Non-pigmented ciliary epithelial cell (primary cell): ENCODE results near the gene RASL12.
"Not testable (repeated sequence)": the region's sequence is repeated elsewhere in the genome, so short reads cannot be mapped to it uniquely, and the experiment has no call there.

ENCODE experiments used
- DNase-seq: peaks from one replicate; pipeline ENCODE4 v3.0.0-alpha.2; 2010; ENCODE audit warnings: low read depth

RASL12 gene

DNA sequence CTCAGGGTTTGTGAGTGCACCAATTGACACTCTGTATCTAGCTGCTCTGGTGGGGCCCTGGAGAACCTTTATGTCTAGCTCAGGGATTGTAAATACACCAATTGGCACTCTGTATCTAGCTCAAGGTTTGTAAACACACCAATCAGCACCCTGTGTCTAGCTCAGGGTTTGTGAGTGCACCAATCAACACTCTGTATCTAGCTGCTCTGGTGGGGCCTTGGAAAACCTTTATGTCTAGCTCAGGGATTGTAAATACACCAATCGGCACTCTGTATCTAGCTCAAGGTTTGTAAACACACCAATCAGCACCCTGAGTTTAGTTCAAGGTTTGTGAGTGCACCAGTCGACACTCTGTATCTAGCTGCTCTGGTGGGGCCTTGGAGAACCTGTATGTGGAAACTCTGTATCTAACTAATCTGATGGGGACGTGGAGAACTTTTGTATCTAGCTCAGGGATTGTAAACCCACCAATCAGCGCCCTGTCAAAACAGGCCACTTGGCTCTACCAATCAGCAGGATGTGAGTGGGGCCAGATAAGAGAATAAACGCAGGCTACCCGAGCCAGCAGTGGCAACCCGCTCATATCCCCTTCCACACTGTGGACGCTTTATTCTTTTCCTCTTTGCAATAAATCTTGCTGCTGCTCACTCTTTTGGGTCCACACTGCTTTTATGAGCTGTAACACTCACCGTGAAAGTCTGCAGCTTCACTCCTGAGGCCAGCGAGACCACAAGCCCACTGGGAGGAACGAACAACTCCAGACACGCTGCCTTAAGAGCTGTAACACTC is 8.0 kb upstream of the RASL12 start:
- not testable (repeated sequence) for DNase-seq

DNA sequence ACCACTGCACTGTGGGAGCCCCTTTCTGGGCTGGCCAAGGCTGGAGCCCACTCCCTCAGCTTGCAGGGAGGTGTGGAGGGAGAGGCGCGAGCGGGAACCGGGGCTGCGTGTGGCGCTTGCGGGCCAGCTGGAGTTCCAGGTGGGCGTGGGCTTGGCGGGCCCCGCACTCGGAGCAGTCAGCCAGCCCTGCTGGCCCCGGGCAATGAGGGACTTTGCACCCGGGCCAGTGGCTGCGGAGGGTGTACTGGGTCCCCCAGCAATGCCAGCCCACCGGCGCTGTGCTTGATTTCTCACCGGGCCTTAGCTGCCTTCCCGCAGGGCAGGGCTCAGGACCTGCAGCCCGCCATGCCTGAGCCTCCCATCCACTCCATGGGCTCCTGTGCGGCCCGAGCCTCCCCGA is 7.2 kb upstream of the RASL12 start:
- not testable (repeated sequence) for DNase-seq

DNA sequence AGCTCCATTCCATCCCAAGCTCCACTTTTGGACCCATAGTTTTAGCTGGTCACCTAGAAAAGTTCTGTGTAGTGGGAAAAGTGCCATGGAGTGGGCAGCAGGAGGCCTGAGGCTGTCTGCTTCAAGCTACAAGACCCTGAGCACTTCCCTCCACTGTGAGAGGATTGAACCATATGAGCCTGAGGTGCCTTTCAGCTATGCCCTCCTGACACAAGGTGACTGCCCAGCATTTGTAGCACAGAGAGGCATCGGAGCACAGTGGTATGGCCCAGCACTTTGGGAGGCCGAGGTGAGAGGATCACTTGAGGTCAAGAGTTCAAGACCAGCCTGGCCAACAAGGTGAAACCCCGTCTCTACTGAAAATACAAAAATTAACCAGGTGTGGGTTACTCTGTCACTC is 4.8 kb upstream of the RASL12 start:
- DNase-seq: no peak

DNA sequence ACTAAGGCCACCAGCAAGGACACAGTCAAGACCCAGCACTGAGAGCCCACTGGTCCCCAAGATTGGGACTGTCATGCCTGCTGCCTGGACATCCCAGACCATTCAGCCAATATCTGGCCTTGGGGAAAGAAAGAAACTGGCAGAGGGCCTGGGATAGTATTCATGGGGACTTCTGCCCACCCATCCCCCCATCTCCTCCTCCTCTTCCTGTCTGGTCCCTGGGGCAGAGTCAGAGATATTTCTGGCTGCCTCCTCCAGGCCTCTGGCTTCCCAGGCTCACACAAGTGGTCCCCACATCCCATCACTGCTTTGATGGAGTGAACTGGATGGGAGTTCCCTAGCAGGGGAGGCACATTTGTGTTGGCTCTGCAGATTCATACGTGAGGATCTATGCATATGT is 4.2 kb upstream of the RASL12 start:
- DNase-seq: no peak

DNA sequence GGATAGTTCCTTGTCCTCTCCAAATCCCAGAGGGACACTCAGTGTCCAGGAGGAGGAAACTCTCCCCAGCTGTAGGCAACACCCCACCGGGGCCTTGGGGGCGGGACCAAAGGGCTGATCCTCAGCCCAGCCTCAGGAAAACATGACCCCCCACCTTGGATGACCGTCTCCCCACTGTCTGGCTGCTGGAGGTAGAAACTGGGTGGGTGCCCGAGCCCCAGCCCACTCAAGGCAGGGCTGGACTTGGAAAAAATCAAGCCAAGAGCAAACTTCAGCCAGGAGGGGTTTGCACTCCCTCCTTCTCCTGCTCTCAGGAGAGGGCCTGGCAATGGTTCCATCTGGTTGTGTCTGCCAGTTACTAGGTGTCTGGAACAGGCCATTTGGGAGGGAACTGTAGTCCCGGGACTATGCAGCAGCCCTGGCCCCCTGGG is 3.6 kb upstream of the RASL12 start:
- DNase-seq: no peak

DNA sequence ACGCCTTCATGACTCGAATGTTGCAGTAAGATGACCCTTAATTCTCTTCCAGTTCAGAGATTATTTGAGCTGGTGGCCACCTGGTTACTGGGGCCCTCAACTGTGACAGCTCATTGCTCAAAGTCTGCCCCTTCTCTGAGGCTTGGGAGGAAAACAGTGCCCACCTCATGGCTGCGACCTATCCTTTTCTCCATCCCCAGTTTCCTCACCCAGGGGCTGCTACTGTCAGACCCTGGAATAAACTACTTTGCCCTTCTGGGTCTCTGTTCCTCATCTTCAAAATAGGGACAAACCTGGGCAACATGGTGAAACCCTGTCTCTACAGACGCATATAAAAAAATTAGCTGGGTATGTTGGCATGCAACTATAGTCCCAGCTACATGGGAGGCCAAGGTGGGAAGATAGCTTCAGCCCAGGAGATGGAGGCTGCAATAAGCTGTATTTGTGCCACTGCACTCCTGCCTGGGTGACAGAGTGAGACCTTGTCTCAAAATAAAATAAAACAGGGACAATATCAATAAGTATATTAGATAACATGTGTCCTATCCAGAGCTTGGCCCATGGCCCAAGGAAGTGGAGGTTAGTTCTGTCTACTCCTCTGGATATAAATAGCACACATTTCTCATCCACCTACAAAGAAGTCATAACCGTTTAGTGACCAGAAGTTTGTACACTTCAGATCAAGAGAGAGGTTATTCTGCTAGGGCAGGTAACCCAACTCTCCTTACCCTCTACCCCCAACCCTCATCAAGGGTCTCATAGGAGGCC is 2.2 kb upstream of the RASL12 start:
- no peak for DNase-seq

DNA sequence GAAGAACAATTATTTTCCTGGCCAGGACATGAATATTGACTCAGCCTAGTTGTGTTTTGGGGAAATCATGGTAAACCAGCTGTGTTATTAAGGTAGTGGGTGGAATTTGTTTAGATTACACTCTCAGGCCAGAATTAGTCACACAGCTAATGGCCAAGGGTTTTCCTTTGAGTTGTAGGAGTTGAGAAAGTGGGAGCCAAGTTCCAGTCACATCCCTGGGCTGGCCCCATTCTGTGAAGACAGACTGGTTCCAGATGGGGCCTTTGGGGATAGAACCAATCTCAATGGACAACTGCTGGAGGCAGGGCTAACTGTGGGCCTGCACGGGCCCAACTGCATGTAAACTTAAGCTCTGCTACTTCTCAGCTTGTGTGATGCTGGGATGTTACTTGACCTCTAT is 1.4 kb upstream of the RASL12 start:
- DNase-seq: peak; percentile 73

DNA sequence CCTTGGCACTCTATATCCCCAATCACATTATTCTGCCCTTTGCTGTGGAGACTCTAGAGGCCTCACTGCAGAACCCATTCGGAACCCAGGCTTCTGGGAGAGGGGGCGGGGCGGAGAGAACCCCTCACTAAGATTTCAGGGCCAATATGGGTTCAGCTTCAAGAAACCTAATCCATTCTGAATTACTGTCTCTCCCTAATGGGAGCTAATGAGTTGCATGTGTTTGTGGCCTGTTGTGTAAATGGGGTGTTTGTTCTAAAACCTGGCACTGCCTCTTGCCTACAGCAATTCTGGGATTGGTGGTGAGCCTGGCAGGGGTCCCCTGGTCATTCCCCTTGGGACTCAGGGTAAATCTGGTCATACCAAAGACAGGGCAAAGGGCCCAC is 605 bp upstream of the RASL12 start:
- DNase-seq: no peak

DNA sequence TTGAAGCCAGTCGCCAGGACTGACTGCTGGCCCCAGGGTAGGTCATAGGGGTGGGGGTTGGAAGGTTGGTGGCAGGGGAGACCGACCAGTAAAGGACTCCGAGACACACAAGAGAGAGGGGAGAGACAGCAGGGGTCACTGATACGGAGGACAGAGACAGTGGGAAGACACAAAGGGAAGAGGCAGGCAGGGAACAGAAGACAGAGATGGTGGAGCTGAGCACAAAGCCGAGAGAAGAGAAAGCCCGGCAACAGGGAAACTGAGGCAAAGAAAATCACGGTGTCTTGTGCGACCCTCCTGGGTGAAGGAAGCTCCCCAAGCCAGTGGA is 510 bp downstream of the RASL12 start:
- DNase-seq: no peak

DNA sequence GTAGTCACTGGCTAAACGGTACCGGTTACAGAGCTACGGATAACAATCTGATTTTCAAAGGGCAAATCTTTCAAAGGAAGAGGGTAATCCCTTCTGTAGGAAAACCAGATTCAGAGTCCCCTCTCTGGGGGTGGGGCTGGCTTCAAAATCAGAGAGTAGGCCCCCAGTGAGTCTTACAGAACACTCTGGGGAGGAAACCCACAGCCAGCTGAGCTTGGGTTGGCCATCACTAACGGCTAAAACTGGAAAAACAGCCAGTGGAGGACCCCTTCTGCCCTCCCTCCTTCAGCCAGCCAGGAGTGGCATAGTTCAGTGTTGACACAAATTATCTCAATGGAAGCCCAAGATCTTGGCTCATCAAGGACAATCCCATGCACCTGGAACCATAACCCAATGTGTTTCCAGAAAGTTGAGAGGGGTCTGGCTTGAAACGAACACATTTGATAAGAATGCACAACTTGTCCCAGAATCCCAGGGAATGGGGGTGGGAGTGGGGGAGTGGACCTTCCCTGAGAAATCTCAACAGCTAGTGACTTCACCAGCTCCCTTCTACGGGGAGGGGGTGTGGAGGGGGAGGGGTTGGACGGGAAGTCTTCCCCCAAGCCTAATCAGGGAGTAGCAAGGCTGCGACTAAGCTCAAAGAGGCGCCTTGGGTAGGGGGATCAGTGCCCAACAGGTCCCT is 1.0 kb downstream of the RASL12 start:
- no peak for DNase-seq

DNA sequence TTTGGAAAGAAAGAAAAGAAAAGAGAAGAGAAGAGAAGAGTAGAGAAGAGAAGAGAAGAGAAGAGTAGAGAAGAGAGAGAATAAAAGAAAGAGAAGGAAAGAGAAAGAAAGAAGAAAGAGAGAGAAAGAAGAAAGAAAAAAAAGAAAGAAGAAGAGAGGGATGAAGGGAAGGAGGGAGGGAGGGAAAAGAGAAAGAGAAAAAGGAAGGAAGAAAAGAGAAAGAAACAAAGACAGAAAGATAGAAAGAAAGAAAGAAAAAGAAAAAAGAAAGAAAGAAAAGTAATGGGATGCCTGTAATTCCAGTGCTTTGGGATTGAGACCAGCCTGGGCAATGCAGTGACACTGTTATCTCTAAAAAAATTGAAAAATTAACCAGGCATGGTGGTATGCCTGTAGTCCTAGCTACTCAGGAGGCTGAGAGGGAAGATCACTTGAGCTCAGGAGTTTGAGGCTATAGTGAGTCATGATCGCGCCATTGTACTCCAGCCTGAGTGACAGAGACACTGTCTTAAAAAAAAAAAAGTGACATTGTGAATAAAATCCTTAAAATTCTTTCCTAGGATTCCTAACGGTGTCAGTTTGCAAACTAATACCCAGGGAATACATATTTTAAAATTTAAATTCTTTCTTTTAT is 1.7 kb downstream of the RASL12 start:
- DNase-seq: no peak

DNA sequence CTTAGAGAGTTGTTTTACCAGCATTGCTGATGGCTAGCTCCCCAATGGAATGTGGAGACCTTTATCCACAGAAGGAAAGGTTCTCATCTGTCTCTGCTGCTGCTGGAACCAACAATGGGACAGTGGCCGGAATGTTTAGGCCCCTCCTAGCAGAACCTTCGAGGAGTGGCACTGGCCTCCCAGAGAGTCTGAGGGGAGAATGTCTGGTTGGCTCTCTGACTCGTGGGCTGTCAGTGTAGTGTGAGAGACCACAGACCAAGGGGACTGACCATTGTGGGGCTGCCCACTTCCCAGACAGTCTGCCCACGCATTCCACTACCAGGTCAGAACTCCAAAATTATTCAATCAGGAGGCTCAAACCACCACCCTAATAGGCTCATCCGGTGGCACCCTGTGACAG is 5.1 kb downstream of the RASL12 start:
- no peak for DNase-seq

DNA sequence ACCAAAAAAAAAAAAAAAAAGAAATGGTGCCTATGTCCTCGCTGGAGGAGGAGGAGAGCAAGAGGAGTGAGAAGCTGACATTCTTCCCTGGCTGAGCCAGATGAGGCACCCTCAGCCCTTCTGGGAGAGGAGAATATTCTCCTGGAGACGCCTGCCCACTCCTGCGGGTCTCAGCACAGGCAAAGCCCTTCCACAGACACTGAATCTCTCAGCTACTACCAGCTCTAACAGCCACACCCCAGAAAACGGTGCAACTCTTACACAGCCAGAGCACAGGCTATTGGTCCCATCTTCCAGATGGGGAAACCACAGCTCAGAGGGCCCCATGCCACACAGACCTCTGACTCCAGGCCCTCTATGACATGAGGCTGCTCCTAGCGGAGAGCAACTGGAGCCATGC is 5.7 kb downstream of the RASL12 start:
- no peak for DNase-seq

DNA sequence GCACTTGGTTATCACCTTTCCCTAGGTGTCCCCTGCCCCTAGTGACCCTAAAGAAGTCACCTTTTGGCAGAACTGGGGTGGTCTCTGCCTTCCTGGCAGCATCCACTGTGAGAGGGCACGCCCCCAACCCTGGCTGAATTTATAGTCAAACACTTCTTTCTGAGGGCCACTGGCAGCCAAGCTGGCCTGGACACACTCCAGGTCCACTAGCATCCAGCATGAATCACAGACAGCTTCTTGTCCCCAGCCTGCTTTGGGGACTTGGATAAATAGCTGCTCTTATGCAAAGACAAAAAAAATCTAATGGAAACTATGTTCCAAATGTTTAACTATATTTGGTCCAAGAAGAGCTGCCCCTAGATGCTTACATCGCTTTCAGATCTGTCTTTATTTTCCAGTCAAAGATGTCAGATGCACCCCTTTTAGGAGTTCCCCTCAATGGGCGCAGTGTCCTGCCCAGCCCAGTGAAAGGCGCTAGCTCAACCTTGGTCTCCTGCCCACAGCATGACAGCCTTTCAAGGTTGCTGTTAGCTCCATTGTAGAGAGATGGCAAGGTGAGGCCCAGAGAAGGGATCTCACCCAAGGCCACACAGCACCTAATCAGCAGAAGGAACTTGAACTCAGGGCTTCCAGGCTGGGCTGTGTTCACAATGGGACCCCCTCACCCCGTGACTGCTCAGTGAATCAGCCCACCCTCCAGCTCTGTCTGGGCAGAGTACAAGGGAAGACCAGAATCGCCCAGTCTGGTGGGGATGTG is 7.0 kb downstream of the RASL12 start:
- no peak for DNase-seq

DNA sequence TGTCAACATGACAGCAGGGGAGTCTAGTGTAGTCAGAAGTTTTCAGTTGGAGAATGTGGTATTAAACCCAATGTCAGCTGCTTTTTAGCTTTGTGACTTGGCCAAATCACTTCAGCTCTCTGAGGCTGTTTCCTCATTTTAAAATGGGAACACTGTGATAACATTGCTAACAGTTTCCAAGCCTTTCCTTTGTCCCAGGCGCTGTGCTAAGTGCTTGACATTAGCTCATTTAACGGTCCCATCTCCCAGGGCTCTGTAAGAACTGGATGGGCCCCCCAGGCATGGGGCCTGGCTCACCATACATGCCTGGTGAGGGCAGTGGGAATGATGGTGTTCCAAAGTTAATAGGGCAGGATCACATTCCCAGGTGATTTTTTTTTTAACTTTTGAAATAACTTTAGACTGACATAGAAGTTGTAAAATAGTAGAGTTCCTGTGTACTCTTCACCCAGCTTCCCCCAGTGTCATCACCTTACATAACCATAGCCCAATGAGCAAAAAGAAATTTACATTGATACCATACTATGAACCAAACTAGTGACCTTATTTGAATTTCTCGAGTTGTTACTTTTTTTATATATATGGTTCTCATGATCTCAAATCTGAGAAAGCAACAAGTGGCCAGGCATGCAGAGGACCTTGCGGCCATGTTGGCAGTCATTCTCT is 7.7 kb downstream of the RASL12 start:
- no peak for DNase-seq

DNA sequence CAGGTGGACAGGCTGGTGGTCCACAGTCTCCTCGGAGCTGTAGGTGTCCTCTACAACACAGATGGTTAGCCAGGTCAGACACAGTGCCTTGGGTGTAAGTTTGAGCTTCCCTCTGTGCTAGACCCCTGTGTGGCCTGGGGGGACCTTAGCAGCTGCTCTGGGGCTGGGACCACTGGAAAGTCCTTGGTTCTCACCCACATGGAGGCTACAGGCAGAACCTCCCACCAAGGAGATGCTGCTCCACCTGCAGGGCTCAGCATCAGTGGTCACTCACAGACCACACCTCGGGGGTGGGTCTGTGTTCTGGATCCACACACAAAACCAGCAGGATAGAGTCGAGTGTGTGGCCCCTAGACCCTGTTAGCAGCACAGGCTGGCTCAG is 8.4 kb downstream of the RASL12 start:
- DNase-seq: no peak

DNA sequence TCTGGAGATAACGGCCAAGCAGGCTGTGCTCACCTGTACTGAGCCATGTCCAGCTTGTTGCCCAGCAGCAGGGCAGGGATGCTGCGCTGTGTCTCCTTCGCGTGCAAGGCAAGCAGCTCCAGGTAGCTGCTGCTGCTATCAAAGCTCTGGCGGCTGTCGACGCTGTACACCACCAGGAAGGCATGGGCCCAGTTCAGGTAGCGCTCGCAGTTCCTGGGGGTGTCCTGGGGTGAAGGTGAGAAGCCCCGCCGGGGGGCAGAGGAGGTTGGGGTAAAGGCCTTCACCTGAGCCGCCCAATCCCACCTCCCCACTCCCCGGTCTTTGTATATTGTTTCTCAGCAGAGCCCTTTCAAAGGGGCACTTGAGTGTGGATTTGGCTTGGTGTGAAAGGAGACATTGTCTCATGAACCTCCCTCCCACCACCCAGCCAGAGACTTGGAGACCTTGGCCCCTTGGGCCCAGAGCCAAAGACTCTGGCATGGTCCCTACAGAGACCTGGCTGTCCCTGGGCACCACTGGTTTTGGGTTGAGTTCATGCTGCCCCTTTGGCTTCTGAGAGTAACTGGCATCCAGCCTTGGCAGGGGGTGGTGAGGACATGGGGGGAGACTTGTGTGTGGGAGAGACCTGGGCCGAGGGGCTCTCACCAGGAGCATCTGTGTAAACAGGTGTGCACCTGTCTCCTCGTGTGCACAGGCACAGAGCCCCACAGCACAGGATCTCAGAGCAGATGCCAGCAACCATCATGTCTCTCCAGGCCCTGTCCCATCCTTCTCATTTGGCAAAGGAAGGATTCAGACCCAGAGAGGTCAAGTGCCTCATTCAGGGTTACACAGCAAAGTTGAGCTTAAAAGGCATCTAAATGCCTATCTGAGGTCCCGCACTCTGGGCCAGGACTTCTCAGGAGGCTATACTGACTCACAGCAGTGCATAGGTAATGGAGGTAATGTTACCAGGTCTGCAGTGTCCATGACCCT is 9.1 kb downstream of the RASL12 start:
- no peak for DNase-seq

DNA sequence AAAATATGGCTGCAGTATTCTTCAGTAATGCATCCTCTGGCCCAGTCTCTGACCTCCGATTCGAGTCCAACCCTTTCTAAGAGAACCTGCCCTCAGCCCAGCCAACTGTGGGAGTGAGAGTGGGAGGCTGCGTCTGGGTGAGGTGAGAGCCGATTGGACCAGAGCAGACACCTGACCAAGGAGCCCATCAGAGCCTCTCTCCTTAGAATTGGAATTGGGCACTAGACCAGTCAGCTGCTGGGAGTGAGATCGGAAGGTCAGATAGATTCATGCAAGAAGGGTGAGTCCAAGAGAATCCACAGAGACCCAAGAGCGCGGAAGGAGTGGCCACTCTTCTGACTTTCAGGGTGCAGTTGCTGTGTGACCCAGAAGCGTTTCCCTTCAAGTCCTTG is 10.2 kb downstream of the RASL12 start:
- no peak for DNase-seq

DNA sequence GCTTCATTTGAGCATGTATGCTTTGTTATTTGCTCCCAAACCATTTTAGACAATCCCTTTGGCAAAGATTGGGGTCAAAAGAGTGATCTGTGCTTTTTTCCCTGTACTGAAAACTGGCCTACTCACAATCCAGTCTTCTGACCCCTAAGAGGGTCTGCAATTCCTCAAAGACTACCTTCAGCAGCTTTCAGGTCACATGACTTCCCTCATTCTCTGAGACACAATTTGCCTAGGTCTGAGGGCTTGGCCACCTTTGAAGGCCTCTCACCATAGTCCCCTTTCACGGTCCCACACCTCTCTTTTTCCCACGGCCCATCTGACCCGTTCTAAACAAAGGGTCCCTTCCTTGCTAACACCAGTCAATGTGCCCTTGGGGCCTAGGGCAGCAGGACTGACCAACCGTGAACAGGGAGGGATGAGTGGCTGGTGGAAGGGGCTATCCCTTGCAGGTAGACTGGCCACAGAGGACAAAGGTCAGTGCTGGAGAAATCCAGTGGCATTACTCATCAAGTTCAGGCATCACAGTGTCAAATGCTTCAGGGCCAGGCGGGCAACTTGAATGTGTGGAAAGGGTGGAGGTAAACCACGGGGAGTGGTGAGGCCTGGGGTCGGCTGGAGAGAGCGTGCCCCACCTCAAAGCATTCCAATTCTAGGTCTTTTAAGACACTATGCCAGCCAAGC is 10.8 kb downstream of the RASL12 start:
- no peak for DNase-seq

DNA sequence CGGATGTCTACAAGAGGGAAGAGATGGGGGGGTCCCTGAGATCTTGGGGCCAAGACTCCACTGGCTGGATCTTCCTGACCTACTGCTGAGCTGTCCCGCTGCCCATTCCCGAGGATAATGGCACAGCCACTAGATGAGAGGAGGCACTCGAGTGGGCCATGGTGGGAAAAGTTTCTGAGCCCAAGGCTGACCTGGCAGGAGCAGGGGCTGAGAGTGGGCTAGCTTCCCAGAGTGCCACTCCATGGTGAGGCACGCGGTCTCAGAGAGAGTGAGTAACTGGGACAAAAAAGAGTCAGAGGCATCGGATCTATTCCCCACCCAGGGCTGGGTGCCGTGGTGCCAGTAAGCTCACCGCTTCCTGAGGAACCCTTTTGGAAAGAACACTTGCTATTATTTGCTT is 11.7 kb downstream of the RASL12 start:
- DNase-seq: no peak
